ENCODE results near the gene PSMA7. TPM values are rescaled to one million over a fixed set of nuclear protein-coding genes. Genes with fewer than 3 reads are reported as not detected.

Gene PSMA7
- total and polyA plus RNA-seq, 2 of the 8 experiments (the other 6 are each of a cell fraction or from before 2014, with no cell fraction given): 361 to 648 TPM

DNA sequence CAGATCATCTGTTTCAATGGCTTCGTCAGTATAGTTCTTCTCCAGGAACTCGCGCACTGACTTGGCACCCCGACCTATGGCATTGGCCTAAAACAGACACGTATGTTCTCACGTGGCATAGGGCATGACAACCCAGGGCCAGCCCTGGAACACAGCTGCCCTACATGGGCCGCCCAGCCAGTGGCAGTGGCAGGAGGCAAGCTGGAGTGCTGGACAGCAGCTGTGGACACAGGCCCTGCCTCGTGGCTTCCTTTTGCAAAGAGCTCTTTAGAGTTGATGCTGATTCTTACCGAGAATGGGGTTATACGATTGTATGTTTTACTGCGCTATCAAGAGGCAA lies 5.0 kb downstream of the PSMA7 start (continued):
- TF ChIP-seq, protein P1, sequence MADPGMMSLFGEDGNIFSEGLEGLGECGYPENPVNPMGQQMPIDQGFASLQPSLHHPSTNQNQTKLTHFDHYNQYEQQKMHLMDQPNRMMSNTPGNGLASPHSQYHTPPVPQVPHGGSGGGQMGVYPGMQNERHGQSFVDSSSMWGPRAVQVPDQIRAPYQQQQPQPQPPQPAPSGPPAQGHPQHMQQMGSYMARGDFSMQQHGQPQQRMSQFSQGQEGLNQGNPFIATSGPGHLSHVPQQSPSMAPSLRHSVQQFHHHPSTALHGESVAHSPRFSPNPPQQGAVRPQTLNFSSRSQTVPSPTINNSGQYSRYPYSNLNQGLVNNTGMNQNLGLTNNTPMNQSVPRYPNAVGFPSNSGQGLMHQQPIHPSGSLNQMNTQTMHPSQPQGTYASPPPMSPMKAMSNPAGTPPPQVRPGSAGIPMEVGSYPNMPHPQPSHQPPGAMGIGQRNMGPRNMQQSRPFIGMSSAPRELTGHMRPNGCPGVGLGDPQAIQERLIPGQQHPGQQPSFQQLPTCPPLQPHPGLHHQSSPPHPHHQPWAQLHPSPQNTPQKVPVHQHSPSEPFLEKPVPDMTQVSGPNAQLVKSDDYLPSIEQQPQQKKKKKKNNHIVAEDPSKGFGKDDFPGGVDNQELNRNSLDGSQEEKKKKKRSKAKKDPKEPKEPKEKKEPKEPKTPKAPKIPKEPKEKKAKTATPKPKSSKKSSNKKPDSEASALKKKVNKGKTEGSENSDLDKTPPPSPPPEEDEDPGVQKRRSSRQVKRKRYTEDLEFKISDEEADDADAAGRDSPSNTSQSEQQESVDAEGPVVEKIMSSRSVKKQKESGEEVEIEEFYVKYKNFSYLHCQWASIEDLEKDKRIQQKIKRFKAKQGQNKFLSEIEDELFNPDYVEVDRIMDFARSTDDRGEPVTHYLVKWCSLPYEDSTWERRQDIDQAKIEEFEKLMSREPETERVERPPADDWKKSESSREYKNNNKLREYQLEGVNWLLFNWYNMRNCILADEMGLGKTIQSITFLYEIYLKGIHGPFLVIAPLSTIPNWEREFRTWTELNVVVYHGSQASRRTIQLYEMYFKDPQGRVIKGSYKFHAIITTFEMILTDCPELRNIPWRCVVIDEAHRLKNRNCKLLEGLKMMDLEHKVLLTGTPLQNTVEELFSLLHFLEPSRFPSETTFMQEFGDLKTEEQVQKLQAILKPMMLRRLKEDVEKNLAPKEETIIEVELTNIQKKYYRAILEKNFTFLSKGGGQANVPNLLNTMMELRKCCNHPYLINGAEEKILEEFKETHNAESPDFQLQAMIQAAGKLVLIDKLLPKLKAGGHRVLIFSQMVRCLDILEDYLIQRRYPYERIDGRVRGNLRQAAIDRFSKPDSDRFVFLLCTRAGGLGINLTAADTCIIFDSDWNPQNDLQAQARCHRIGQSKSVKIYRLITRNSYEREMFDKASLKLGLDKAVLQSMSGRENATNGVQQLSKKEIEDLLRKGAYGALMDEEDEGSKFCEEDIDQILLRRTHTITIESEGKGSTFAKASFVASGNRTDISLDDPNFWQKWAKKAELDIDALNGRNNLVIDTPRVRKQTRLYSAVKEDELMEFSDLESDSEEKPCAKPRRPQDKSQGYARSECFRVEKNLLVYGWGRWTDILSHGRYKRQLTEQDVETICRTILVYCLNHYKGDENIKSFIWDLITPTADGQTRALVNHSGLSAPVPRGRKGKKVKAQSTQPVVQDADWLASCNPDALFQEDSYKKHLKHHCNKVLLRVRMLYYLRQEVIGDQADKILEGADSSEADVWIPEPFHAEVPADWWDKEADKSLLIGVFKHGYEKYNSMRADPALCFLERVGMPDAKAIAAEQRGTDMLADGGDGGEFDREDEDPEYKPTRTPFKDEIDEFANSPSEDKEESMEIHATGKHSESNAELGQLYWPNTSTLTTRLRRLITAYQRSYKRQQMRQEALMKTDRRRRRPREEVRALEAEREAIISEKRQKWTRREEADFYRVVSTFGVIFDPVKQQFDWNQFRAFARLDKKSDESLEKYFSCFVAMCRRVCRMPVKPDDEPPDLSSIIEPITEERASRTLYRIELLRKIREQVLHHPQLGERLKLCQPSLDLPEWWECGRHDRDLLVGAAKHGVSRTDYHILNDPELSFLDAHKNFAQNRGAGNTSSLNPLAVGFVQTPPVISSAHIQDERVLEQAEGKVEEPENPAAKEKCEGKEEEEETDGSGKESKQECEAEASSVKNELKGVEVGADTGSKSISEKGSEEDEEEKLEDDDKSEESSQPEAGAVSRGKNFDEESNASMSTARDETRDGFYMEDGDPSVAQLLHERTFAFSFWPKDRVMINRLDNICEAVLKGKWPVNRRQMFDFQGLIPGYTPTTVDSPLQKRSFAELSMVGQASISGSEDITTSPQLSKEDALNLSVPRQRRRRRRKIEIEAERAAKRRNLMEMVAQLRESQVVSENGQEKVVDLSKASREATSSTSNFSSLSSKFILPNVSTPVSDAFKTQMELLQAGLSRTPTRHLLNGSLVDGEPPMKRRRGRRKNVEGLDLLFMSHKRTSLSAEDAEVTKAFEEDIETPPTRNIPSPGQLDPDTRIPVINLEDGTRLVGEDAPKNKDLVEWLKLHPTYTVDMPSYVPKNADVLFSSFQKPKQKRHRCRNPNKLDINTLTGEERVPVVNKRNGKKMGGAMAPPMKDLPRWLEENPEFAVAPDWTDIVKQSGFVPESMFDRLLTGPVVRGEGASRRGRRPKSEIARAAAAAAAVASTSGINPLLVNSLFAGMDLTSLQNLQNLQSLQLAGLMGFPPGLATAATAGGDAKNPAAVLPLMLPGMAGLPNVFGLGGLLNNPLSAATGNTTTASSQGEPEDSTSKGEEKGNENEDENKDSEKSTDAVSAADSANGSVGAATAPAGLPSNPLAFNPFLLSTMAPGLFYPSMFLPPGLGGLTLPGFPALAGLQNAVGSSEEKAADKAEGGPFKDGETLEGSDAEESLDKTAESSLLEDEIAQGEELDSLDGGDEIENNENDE (IDR thresholded peaks at IDR 0.05; ENCODE audit: insufficient replicate concordance, low read length): no peak
- TF ChIP-seq CREB1 (IDR thresholded peaks at IDR 0.05): no peak
- no peak for TF ChIP-seq TBP (IDR thresholded peaks at IDR 0.05; ENCODE audit: low read depth, low read length)
- TF ChIP-seq EZH2 (IDR thresholded peaks at IDR 0.05; ENCODE audit: low read depth, low read length, severe bottlenecking): no peak
